Measurements from ENCODE around the gene SEL1L2.

Gene SEL1L2

DNA sequence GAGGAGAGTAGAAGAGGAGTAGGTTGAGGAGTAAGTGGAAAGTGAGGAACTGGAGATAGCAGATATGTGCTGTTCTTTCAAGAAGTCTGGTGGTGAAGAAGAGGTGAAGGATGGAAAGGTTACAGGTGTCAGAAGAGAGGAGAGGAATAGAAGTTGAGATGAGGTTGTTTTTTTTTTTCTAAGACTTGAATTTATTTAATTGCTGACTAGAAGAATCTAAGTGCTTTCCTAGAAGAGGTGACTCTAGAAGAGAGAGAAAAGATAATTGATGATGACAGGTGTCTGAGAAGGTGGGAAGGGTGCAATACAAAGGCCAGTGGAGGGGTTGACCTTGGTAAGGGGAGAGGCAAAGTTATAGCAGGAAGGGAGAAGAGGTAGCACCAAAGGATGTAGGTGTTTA lies 180.0 kb downstream of the SEL1L2 start:
- no peak for DNase-seq

DNA sequence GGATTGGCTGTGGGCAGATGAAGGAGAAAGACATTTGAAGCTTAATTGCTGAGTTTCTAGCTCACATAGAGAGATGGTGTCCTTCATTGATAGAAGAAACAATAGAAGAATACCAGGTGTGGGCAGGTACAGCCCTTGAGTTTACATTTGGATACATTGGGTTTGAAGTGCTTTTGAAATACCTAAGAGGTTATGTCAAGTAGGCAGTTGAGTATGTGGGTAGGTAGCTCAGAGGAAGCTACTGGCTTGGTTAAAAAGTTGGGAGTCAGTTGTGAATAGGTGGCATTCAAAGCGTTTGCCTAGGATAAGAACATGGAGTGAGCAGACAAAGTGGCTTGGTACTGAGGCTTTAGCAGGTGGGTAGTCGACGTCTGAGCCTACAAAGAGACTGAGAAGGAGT lies 180.6 kb downstream of the SEL1L2 start:
- no peak for DNase-seq

DNA sequence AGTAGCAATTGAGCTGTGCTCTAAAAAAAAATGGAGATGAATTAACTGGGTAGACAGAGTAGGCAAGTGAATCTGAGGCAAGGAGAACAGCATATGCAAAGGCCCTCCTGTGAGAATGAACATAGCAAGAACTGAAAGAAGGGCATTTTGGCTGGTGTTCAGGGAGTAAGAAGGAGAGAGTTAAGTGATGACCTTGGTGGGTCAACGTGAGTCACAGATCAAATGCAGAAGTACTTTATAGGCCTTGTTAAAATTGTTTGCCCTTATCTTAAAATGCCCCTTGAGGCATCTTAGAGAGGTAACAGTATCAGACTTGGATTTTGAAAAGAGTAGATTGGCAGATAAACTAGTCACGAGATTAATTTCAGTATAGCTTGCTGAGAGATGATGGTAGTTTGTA lies 181.0 kb downstream of the SEL1L2 start:
- DNase-seq: no peak

DNA sequence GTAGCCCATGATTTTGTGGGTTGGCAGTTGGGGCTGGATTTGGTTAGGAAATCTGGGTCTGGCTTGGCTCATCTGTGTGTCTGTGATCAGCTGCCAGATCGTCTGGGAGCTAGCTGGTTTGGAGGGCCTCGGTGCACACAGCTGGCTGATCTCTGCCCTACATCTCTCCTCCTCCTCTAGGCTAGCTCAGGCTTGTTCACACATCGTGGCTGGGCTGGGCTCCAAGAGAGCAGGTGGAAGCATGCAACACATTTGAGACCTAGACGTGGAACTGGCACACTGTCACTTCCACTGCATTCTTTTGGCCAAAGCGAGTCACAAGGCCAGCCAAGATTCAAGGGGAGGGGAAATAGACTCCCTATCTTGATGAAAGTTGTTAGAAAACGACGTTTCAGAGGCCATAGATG lies 189.7 kb downstream of the SEL1L2 start:
- peak; percentile 78 for DNase-seq

DNA sequence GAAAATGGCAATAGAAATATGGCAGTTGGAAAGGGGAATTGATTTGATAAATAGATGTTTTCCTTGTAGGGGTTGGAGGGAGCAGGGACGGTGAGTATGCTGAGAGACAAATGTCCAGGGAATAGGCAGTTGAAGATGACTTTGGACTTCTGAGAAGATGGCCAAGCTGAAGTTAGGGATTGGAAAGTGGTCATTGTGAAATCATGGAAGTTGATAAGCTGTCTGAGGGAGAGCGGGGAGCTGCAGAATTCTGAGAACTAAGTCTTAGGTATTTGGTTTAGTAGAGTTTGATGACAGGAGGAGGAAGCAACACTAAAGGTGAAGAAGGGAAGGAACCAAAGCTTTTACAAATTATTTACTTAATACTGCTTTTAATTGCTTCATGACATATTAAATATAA lies 190.4 kb downstream of the SEL1L2 start:
- DNase-seq: no peak

All from EL (cell line).